Stimulated activated CD8-positive, alpha-beta memory T cell treated with anti-CD3 and anti-CD28 coated beads, Interleukin-12 subunit alpha, Interleukin-12 subunit beta, amount 100 ng/mL, for 1 hour (primary cell): Measurements from ENCODE around the gene ACTL7B.
"Not testable (repeated sequence)": the region's sequence is repeated elsewhere in the genome, so short reads cannot be mapped to it uniquely, and the experiment has no call there.

Source experiments
- DNase-seq: peaks from one replicate; pipeline ENCODE4 v3.0.0-alpha.2; 2020; ENCODE audit warnings: low read depth

Gene ACTL7B

GRCh38 chr9:108855888-108856287, at the start of gene ACTL7B:
Gene ACTL7B, minus strand, starts transcription at chr9:108855986. Its CDS starts 56 bp downstream, at chr9:108855930.
- no peak for DNase-seq

DNA sequence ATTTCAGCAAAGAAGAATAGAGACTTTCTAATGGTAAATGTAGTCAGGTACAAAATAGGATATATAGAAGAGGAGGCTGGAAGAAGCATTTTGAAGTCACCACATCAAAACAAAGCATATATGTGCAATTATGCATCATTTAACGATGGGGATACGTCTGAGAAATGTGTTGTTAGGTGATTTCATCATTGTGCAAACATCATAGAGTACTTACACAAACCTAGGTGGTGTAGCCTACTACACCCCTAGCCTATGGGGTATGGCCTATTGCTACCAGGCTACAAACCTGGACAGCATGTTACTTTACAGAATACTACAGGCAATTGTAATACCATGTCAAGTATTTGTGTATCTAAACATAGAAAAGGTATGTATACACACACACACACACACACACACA, 49.7 kb upstream of the ACTL7B start:
- no peak for DNase-seq

DNA sequence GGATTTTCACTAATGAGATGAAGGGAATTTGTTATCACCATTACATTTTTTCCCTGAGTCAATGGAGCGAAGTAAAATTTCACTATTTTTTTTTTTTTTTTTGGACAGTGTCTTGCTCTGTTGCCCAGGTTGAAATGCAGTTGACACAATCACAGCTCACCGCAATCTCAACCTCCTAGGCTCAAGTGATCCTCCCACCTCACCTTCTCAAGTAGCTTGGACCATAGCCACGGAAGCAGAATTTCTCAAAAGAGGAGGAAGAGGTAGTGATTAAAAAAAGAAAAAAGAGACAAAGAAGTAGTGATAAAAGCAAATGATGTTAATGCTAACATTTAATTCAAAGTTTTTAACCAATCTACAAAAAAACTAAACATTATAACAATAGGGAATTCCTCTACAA, 48.4 kb upstream of the ACTL7B start:
- no peak for DNase-seq

- no peak for DNase-seq
These were observed 47.8 kb upstream of the ACTL7B start for GRCh38 chr9:108903420-108904103.

GRCh38 chr9:108900176-108900575, 44.4 kb upstream of the ACTL7B start:
- DNase-seq: no peak

DNA sequence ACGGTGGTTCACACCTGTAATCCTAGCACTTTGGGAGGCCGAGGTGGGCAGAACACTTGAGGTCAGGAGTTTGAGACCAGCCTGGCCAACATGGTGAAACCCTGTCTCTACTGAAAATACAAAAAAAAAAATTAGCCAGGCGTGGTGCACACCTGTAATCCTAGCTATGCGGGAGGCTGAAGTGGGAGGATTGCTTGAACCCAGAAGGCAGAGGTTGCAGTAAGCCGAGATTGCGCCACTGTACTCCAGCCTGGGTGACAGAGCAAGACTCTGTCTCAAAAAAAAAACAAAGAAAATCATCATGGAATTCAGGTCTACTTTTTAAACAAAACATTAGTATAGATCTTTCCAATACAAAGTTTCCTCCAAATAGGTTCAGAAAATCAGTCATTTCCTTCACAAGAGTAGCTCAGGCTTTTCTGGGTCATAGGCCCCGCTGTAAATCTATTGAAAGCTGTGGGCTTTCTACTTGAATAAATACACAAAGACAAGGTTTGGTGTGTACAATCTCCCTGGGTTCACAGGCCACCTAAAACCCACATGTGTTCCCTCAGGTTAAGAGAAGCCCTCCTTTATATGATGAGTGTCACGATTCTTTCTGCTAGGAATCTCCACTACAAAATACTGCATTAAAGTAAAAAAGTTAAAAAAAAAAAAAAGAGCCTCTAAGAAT, 43.4 kb upstream of the ACTL7B start:
- not testable (repeated sequence) for DNase-seq

DNA sequence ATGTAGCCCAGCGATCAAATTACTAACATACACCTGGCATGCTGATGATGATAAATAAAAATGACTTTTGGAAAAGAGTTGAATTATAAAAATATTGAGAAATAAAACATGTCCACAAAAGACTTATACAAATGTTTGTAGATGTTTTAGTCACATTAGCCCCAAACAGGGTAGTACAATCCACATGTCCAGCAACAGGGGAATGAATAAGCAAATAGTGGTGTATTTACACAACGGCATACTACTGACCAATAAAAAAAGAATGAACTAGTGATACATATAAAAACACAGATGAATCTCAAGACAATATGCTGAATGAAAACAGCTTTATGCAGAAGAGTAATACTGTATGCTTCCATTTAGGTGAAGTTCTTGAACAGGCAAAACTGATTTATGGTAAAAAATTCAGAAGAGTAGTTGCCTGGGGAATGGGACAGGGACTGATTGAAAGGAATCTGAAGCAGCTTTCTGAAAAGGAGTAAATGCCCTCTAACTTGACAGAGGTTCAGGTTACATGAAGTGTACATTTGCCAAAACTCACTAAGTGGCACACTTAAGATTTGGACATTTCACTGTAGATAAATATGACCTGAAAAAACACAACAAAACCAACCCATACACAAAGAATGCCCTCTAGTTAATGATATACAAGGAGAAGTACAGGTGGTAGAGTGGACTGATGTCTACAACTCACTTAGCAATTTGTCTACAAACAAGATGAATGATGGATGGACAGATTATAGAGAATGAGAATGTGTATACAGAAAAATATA, 41.7 kb upstream of the ACTL7B start:
- DNase-seq: no peak

DNA sequence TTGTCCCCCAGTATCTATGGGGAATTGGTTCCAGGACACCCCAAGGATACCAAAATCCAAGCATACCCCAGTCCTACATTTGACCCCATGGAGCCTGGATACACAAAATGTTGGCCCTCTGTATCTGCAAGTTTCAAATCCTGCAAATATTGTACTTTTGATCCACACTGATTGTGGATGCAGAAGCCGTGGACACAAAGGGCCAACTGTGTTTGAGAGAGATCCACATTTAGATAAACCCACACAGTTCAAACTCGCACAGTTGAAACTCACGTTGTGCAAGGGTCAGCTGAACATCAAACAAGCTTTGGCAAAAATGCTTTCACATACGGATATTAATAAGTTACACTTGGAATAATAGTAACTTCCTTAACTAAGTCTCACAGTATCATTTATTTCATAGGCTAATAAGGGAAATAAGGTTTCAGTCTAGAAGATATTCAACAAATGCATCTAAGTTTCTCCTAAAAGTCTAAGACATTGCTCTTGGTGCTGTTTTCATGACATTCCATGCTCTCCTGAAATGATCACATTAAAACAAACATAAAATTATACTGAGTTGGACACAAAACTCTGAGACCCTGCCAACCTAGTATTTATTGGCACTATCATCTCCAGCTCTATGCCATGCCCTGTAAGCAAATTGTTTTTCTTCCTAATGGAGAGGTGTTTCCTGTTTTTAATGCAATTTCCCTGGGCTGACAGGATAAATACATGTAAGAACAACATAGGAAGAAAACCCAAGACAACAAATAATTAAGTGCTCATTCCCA, 38.6 kb upstream of the ACTL7B start:
- no peak for DNase-seq

DNA sequence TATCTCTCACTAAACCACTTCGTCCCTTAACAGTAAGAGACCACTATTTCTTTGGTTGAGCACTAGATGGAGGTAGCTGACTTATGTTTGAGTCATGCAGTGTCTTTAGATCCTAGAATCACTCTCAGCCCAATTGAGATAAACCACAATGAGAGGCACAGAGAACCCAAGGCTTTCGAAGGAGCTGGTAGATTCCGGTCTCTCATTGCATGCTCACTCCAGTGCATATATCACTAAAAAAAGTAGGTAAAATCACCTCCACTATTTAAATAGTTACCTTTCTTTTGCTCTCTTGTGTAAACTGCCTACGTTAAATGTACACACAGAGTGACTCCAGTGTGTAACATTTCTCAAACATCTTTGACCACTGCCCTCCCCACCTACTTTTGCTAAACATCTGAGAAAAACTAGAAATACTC, 33.9 kb upstream of the ACTL7B start:
- DNase-seq: no peak

DNA sequence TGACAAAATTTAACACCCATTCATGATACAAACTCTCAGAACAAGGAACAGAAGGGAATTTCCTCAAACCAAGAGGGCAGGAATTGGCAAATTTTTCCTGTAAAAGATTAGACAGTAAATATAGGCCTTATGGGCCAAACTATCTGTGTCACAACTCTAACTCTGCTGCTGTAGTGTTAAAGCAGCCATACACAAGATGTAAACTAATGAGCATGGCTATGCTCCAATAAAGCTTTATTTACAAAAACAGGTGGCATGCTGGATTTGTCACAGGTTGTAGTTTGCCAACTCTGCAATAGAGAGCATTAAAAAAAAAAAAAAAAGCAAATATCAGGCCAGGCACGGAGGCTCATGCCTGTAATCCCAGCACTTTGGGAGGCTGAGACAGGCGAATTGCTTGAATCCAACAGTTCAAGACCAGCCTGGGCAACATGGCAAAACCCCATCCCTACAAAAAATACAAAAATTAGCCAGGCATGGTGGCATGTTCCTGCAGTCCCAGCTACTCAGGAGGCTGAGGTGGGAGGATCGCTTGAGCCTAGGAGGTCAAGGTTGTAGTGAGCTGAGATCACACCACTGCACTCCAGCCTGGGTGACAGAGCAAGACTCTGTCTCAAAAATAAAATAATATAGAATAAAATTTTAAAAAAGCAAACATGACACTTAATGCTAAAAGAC, 30.9 kb upstream of the ACTL7B start:
- not testable (repeated sequence) for DNase-seq

GRCh38 chr9:108885643-108886348, 30.0 kb upstream of the ACTL7B start:
- DNase-seq: no peak

- no peak for DNase-seq
These were observed 28.9 kb upstream of the ACTL7B start for GRCh38 chr9:108884701-108885100.

GRCh38 chr9:108883085-108883484, 27.3 kb upstream of the ACTL7B start:
- no peak for DNase-seq

- no peak for DNase-seq
These were observed 26.5 kb upstream of the ACTL7B start for GRCh38 chr9:108882052-108882888.

DNA sequence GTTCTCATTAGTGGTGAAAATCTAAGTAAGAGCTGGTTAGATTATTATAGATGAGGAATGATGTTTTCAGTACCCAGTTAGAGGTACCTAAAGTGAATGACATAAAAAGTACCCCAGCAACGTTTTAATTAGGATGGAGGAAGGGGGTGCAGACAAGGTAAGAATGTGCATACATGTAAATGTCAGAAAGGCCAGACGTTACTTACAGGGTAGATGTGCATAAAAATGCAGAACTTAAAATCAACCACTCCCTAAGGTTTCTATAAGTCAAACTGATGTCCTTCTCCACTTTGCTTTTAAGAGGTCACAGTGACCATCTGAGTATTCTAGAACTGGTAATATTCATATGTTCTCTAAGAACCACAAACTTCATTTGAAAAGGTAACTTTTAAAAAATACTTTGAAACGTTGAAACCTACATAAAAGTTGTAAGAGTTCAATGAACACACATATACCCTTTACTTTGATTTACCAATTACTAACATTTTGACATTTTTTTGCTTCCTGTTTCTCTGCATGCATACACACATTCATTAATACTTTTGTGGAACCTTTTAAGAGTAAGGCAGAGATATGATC, 25.0 kb upstream of the ACTL7B start:
- no peak for DNase-seq

- no peak for DNase-seq
These were observed 21.7 kb upstream of the ACTL7B start for GRCh38 chr9:108877524-108877923.

DNA sequence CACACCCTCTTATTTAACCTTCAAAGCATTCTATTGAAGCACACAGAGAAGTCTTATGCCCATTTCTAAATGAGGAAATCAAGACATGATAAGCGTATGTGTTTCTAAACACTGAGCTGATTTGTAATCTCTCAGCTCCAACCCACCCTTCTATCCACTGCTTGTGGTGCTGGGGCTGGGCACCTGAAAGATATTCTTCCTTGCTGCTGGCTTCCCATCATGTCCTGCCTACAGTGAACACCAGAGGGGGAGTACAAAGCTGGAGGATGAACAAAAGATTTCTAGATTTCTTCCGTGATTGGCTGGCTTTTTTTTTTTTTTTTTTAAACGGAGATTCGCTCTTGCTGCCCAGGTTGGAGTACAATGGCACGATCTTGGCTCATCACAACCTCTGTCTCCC, 20.6 kb upstream of the ACTL7B start:
- no peak for DNase-seq

DNA sequence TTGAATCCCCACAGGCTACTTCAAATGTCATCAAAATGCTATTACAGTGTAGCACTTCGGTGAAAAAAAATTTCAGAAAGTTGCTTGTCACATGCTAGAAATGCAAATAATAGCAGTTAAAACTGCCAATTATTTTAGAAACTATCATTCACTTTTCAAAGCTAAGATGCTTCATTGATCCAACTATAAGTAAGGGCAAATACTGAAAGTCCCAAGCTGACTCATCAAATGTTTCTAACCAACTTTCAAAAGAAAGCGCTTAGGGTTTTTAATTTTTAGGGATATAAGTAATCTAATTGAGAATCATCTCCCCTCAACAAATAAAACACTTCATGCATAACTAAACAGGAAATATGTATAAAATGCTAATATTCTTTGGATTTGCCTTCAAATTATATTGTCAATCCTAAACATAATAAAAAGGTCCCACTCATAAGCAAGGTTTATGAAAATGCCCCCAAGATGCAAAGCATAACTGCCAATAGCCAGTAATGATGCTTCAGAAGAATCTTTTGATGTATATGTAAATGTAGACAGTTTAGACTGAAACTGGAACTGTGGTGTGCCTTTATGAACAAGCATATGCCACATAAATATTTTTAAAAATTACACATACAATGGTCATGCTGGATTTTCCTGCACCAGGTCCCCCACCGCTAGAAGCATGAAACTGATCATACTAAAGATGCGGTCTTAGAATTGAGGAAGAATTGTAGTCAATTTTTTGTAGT, 18.4 kb upstream of the ACTL7B start:
- DNase-seq: no peak

- no peak for DNase-seq
These were observed 13.4 kb upstream of the ACTL7B start for GRCh38 chr9:108869092-108869725.
